WTC11 (cell line): ENCODE data around the gene EEFSEC.

Experiments used
- TF ChIP-seq, protein P1 (sequence below): fragments of 200-600 bp; IDR thresholded peaks from 2 replicates; pipeline ENCODE4 v1.8.0; 2022; ENCODE audit warnings: antibody characterized with exemption
- TF ChIP-seq, protein P2 (sequence below): sonication (generic); formaldehyde crosslinking; IDR thresholded peaks from 2 replicates; pipeline ENCODE4 v1.8.1; 2023; ENCODE audit warnings: mild to moderate bottlenecking, missing genetic modification reagents, moderate library complexity
- TF ChIP-seq, protein P3 (sequence below): fragments of 250-450 bp; sonication (Bioruptor Pico); IDR thresholded peaks from 2 replicates; pipeline ENCODE4 v1.9.0; 2021; ENCODE audit warnings: moderate library complexity, mild to moderate bottlenecking, inconsistent platforms, borderline replicate concordance

- TF ChIP-seq, protein P1, sequence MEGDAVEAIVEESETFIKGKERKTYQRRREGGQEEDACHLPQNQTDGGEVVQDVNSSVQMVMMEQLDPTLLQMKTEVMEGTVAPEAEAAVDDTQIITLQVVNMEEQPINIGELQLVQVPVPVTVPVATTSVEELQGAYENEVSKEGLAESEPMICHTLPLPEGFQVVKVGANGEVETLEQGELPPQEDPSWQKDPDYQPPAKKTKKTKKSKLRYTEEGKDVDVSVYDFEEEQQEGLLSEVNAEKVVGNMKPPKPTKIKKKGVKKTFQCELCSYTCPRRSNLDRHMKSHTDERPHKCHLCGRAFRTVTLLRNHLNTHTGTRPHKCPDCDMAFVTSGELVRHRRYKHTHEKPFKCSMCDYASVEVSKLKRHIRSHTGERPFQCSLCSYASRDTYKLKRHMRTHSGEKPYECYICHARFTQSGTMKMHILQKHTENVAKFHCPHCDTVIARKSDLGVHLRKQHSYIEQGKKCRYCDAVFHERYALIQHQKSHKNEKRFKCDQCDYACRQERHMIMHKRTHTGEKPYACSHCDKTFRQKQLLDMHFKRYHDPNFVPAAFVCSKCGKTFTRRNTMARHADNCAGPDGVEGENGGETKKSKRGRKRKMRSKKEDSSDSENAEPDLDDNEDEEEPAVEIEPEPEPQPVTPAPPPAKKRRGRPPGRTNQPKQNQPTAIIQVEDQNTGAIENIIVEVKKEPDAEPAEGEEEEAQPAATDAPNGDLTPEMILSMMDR = no peak
- TF ChIP-seq, protein P2, sequence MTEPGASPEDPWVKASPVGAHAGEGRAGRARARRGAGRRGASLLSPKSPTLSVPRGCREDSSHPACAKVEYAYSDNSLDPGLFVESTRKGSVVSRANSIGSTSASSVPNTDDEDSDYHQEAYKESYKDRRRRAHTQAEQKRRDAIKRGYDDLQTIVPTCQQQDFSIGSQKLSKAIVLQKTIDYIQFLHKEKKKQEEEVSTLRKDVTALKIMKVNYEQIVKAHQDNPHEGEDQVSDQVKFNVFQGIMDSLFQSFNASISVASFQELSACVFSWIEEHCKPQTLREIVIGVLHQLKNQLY = no peak
- TF ChIP-seq, protein P3, sequence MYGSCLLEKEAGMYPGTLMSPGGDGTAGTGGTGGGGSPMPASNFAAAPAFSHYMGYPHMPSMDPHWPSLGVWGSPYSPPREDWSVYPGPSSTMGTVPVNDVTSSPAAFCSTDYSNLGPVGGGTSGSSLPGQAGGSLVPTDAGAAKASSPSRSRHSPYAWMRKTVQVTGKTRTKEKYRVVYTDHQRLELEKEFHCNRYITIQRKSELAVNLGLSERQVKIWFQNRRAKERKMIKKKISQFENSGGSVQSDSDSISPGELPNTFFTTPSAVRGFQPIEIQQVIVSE = no peak
Observed at GRCh38 chr3:128227507-128227906, 74.2 kb downstream of the EEFSEC start.
